Esophagus (tissue), 2 donors: ENCODE data around the gene LAMC2. TPM values are rescaled to one million over a fixed set of nuclear protein-coding genes. Genes with fewer than 3 reads are reported as not detected.
"Not testable (repeated sequence)": the region's sequence is repeated elsewhere in the genome, so short reads cannot be mapped to it uniquely, and the experiment has no call there.

ENCODE experiments used
- H3K27ac ChIP-seq, 2 donors: one replicate each; pipeline ENCODE4 v1.5.1; 2013; ENCODE audit warnings: low read depth in 2 of 2, mild to moderate bottlenecking in 2 of 2, inconsistent platforms in 1 of 2, low read length in 1 of 2, moderate library complexity in 1 of 2
- H3K27me3 ChIP-seq, 2 donors: one replicate each; pipeline ENCODE4 v1.6.1; 2013; ENCODE audit warnings: low read length in 2 of 2, control low read depth in 1 of 2, mild to moderate bottlenecking in 1 of 2; ENCODE audit not compliant: insufficient read depth in 2 of 2, control insufficient read depth in 1 of 2
- H3K36me3 ChIP-seq, 2 donors: one replicate each; pipeline ENCODE4 v1.6.1; 2013; ENCODE audit warnings: low read length in 1 of 2; ENCODE audit not compliant: control insufficient read depth in 2 of 2, insufficient read depth in 2 of 2
- H3K4me1 ChIP-seq, 2 donors: one replicate each; pipeline ENCODE4 v1.6.1; 2013; ENCODE audit warnings: low read length in 1 of 2; ENCODE audit not compliant: control insufficient read depth in 2 of 2, insufficient read depth in 2 of 2
- H3K4me3 ChIP-seq, 2 donors: one replicate each; pipeline ENCODE4 v1.5.1; 2013; ENCODE audit warnings: low read length in 2 of 2, mild to moderate bottlenecking in 2 of 2, low read depth in 1 of 2, moderate library complexity in 1 of 2
- H3K9me3 ChIP-seq, 2 donors: one replicate each; pipeline ENCODE4 v1.6.1; 2013; ENCODE audit warnings: mild to moderate bottlenecking in 2 of 2, low read depth in 1 of 2, low read length in 1 of 2, moderate library complexity in 1 of 2; ENCODE audit not compliant: control insufficient read depth in 2 of 2, insufficient read depth in 1 of 2
- WGBS, 2 donors: extraction: QIAGEN DNeasy Blood & Tissue Kit; methylation state at CpG; one replicate each; pipeline ENCODE4 v1.1.7; 2013; 5-methylcytosine and 5-hydroxymethylcytosine counted together
- polyA plus RNA-seq, 2 donors: library from polyadenylated mRNA; stranded (reverse); fragments of 200-250 nt; gene quantifications; one replicate each; pipeline ENCODE4 v1.2.3, GENCODE V29; 2013
- donor health status: healthy with polysubstance abuse.
- donor health status: Bipolar disorder and iron deficiency.

Gene LAMC2
- polyA plus RNA-seq, 2 donors = 4.2 to 4.3 TPM

GRCh38 chr1:183239220-183239742 is 53.2 kb downstream of the LAMC2 start:
- Histone ChIP-seq H3K36me3 (no peaks in the 10 kb centered on the region), H3K4me1 (peaks cover 0 to 2% of the 10 kb centered on the region in 2 donors), H3K27me3 (no peaks in the 10 kb centered on the region), H3K9me3 (no peaks in the 10 kb centered on the region), H3K27ac (peak overlapping the region in 1 of 2 donors; percentile 43), H3K4me3 (no peak overlapping the region)
- 82% methylated on average over 7 of the region's 7 CpGs for WGBS, 2 donors

- Histone ChIP-seq H3K27ac (peak overlapping the region; percentile 37 to 44), H3K9me3 (no peaks in the 10 kb centered on the region), H3K4me3 (no peak overlapping the region), H3K36me3 (no peaks in the 10 kb centered on the region), H3K27me3 (no peaks in the 10 kb centered on the region), H3K4me1 (peaks cover 0 to 2% of the 10 kb centered on the region in 2 donors)
- 72 to 74% methylated on average over 8 of the region's 8 CpGs for WGBS, 2 donors
These were observed 53.9 kb downstream of the LAMC2 start for GRCh38 chr1:183239793-183240525.

GRCh38 chr1:183240526-183240825 is 54.4 kb downstream of the LAMC2 start:
- no peaks in the 10 kb centered on the region for H3K9me3 ChIP-seq
- peaks cover 0 to 1% of the 10 kb centered on the region in 2 donors for H3K4me1 ChIP-seq
- no peak overlapping the region for H3K4me3 ChIP-seq
- H3K27ac ChIP-seq = peak overlapping the region; percentile 37 to 44
- H3K36me3 ChIP-seq = no peaks in the 10 kb centered on the region
- 88 to 89% methylated on average over 4 of the region's 4 CpGs for WGBS, 2 donors
- H3K27me3 ChIP-seq = no peaks in the 10 kb centered on the region

GRCh38 chr1:183240853-183241252 is 54.8 kb downstream of the LAMC2 start:
- H3K9me3 ChIP-seq, H3K4me1 ChIP-seq, H3K36me3 ChIP-seq, H3K4me3 ChIP-seq, H3K27me3 ChIP-seq, H3K27ac ChIP-seq: not testable (repeated sequence)
- WGBS, 2 donors = 87 to 92% methylated on average over 8 of the region's 8 CpGs

- no peak overlapping the region for H3K27ac ChIP-seq
- no peaks in the 10 kb centered on the region for H3K4me1 ChIP-seq
- H3K36me3 ChIP-seq = no peaks in the 10 kb centered on the region
- 72 to 74% methylated on average over 3 of the region's 3 CpGs for WGBS, 2 donors
- no peaks in the 10 kb centered on the region for H3K9me3 ChIP-seq
- H3K4me3 ChIP-seq = no peak overlapping the region
- H3K27me3 ChIP-seq = no peaks in the 10 kb centered on the region
These were observed 55.4 kb downstream of the LAMC2 start for GRCh38 chr1:183241471-183241870.

- H3K36me3 ChIP-seq = no peaks in the 10 kb centered on the region
- no peak overlapping the region for H3K4me3 ChIP-seq
- H3K9me3 ChIP-seq = no peaks in the 10 kb centered on the region
- H3K27me3 ChIP-seq = no peaks in the 10 kb centered on the region
- H3K4me1 ChIP-seq = no peaks in the 10 kb centered on the region
- WGBS, 2 donors = 74 to 82% methylated on average over 3 of the region's 3 CpGs
- H3K27ac ChIP-seq = no peak overlapping the region
These were observed 56.5 kb downstream of the LAMC2 start for GRCh38 chr1:183242556-183242955.

- H3K4me1 ChIP-seq = no peaks in the 10 kb centered on the region
These were observed 57.3 kb downstream of the LAMC2 start for GRCh38 chr1:183243161-183244050.

GRCh38 chr1:183244466-183244865 is 58.4 kb downstream of the LAMC2 start:
- WGBS, 2 donors = 67 to 75% methylated on average over 1 of the region's 1 CpG
- H3K27ac ChIP-seq = no peak overlapping the region
- H3K4me1 ChIP-seq = no peaks in the 10 kb centered on the region
- H3K9me3 ChIP-seq = no peaks in the 10 kb centered on the region
- H3K4me3 ChIP-seq = no peak overlapping the region
- no peaks in the 10 kb centered on the region for H3K36me3 ChIP-seq
- no peaks in the 10 kb centered on the region for H3K27me3 ChIP-seq

More at GRCh38 chr1:183243161-183244050, 57.3 kb downstream of the LAMC2 start:
- Histone ChIP-seq H3K27me3 (no peaks in the 10 kb centered on the region), H3K4me3 (no peak overlapping the region), H3K36me3 (no peaks in the 10 kb centered on the region), H3K27ac (peak overlapping the region in 1 of 2 donors; percentile 32), H3K9me3 (no peaks in the 10 kb centered on the region)
- WGBS, 2 donors = 82 to 86% methylated on average over 5 of the region's 5 CpGs

GRCh38 chr1:183245357-183245756 is 59.3 kb downstream of the LAMC2 start:
- 88 to 97% methylated on average over 3 of the region's 3 CpGs for WGBS, 2 donors
- Histone ChIP-seq H3K9me3 (no peaks in the 10 kb centered on the region), H3K27ac (peak overlapping the region; percentile 8 to 53), H3K4me1 (no peaks in the 10 kb centered on the region), H3K36me3 (no peaks in the 10 kb centered on the region), H3K4me3 (no peak overlapping the region), H3K27me3 (no peaks in the 10 kb centered on the region)
